SK-N-SH treated with all-trans-retinoic acid at 6 μM for 48 hours (cell line): ENCODE results near the gene NBEA.

ENCODE experiments used
- ARNTL ChIP-seq: fragments of 450-650 bp; formaldehyde crosslinking; IDR thresholded peaks from 2 replicates; pipeline ENCODE4 v1.5.0; 2020; ENCODE audit warnings: low read depth, mild to moderate bottlenecking, moderate library complexity, borderline replicate concordance
- ISL1 ChIP-seq: fragments of 250-450 bp; sonication (Bioruptor Pico); IDR thresholded peaks from 2 replicates; pipeline ENCODE4 v2.1.2; 2022; ENCODE audit warnings: mild to moderate bottlenecking, moderate library complexity
- TCF4 ChIP-seq: fragments of 250-450 bp; sonication (Bioruptor Pico); IDR thresholded peaks from 2 replicates; pipeline ENCODE4 v1.8.0; 2021; ENCODE audit warnings: mild to moderate bottlenecking, moderate library complexity, borderline replicate concordance
- ZFP30 ChIP-seq: fragments of 450-650 bp; formaldehyde crosslinking; IDR thresholded peaks from 2 replicates; pipeline ENCODE4 v1.5.0; 2022; ENCODE audit warnings: mild to moderate bottlenecking, moderate library complexity
- ZNF565 ChIP-seq: fragments of 450-650 bp; formaldehyde crosslinking; conservative IDR thresholded peaks from 2 replicates; pipeline ENCODE4 v1.5.0; 2020; ENCODE audit warnings: low read depth, mild to moderate bottlenecking, moderate library complexity
- ZNF8 ChIP-seq: fragments of 450-650 bp; formaldehyde crosslinking; IDR thresholded peaks from 2 replicates; pipeline ENCODE4 v1.5.0; 2020; ENCODE audit warnings: mild to moderate bottlenecking, moderate library complexity
- TF ChIP-seq, protein P1 (sequence below): fragments of 250-450 bp; sonication (Bioruptor Pico); IDR thresholded peaks from 2 replicates; pipeline ENCODE4 v1.8.0; 2020; ENCODE audit warnings: mild to moderate bottlenecking, moderate library complexity, borderline replicate concordance
- TF ChIP-seq, protein P2 (sequence below): fragments of 250-450 bp; sonication (Bioruptor Pico); IDR thresholded peaks from 2 replicates; pipeline ENCODE4 v1.5.1; 2020; ENCODE audit warnings: low read depth, mild to moderate bottlenecking, moderate library complexity

- TF ChIP-seq, protein P1, sequence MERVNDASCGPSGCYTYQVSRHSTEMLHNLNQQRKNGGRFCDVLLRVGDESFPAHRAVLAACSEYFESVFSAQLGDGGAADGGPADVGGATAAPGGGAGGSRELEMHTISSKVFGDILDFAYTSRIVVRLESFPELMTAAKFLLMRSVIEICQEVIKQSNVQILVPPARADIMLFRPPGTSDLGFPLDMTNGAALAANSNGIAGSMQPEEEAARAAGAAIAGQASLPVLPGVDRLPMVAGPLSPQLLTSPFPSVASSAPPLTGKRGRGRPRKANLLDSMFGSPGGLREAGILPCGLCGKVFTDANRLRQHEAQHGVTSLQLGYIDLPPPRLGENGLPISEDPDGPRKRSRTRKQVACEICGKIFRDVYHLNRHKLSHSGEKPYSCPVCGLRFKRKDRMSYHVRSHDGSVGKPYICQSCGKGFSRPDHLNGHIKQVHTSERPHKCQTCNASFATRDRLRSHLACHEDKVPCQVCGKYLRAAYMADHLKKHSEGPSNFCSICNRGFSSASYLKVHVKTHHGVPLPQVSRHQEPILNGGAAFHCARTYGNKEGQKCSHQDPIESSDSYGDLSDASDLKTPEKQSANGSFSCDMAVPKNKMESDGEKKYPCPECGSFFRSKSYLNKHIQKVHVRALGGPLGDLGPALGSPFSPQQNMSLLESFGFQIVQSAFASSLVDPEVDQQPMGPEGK = no peak
- TF ChIP-seq ZNF565 (no peak), ISL1 (CRISPR knock-in tag) (no peak), TCF4 (no peak), ZFP30 (CRISPR knock-in tag) (no peak), ZNF8 (CRISPR knock-in tag) (no peak), ARNTL (CRISPR knock-in tag) (no peak)
- TF ChIP-seq, protein P2, sequence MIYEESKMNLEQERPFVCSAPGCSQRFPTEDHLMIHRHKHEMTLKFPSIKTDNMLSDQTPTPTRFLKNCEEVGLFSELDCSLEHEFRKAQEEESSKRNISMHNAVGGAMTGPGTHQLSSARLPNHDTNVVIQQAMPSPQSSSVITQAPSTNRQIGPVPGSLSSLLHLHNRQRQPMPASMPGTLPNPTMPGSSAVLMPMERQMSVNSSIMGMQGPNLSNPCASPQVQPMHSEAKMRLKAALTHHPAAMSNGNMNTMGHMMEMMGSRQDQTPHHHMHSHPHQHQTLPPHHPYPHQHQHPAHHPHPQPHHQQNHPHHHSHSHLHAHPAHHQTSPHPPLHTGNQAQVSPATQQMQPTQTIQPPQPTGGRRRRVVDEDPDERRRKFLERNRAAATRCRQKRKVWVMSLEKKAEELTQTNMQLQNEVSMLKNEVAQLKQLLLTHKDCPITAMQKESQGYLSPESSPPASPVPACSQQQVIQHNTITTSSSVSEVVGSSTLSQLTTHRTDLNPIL (CRISPR knock-in tag) = no peak
Observed at GRCh38 chr13:34901572-34901971, 40.5 kb upstream of the NBEA start.
